WTC11 (cell line): ENCODE results near the gene OSBP2. TPM values are rescaled to one million over a fixed set of nuclear protein-coding genes. Genes with fewer than 3 reads are reported as not detected.

Experiments
- ATAC-seq: fragments of 200-7000 bp; cut with Tn5 transposase; 2 replicates; pipeline ENCODE4 v1.10.0; 2021; ENCODE audit warnings: mild to moderate bottlenecking, moderate library complexity
- CTCF ChIA-PET: fragments of 300-600 bp; sonication (Branson Sonifier 250); formaldehyde crosslinking; loops from one replicate; lab custom pipeline; 2021; ENCODE audit warnings: antibody characterized with exemption; lab: Charles Lee
- POLR2A ChIA-PET: fragments of 350-600 bp; sonication (Branson Sonifier 250); formaldehyde crosslinking; loops from one replicate; lab custom pipeline; 2021; ENCODE audit warnings: antibody characterized with exemption; lab: Charles Lee
- DNase-seq: peaks from one replicate; pipeline ENCODE4 v3.0.0; 2021; ENCODE audit warnings: low spot score
- H3K27ac Mint-ChIP-seq: 2 replicates; pipeline ENCODE4 v1.8.0; 2021; ENCODE audit warnings: mixed read lengths
- H3K27me3 Mint-ChIP-seq: 2 replicates; pipeline ENCODE4 v1.8.0; 2021; ENCODE audit warnings: low read depth, mild to moderate bottlenecking, moderate library complexity, mixed read lengths
- H3K36me3 Mint-ChIP-seq: 2 replicates; pipeline ENCODE4 v1.8.0; 2021; ENCODE audit warnings: mixed read lengths
- H3K4me1 Mint-ChIP-seq: 2 replicates; pipeline ENCODE4 v1.8.0; 2022; ENCODE audit warnings: mixed read lengths
- H3K4me3 Mint-ChIP-seq: 2 replicates; pipeline ENCODE4 v1.8.0; 2021; ENCODE audit warnings: mild to moderate bottlenecking, moderate library complexity, mixed read lengths
- H3K9me3 Mint-ChIP-seq: 2 replicates; pipeline ENCODE4 v1.8.0; 2021; ENCODE audit warnings: mixed read lengths
- CBFB ChIP-seq: sonication (generic); formaldehyde crosslinking; IDR thresholded peaks from 2 replicates; pipeline ENCODE4 v1.8.1; 2022; ENCODE audit warnings: mild to moderate bottlenecking, low read depth, missing genetic modification reagents
- FOXJ3 ChIP-seq: sonication (generic); formaldehyde crosslinking; IDR thresholded peaks from 2 replicates; pipeline ENCODE4 v1.9.0; 2021; ENCODE audit warnings: missing genetic modification reagents, mild to moderate bottlenecking, borderline replicate concordance
- IRF1 ChIP-seq: sonication (generic); formaldehyde crosslinking; IDR thresholded peaks from 2 replicates; pipeline ENCODE4 v1.8.0; 2023; ENCODE audit warnings: missing genetic modification reagents
- IRF2 ChIP-seq: sonication (generic); formaldehyde crosslinking; IDR thresholded peaks from 2 replicates; pipeline ENCODE4 v1.8.0; 2022; ENCODE audit warnings: low read depth, missing genetic modification reagents, borderline replicate concordance
- MYBL2 ChIP-seq: sonication (generic); formaldehyde crosslinking; IDR thresholded peaks from 2 replicates; pipeline ENCODE4 v1.8.1; 2023; ENCODE audit warnings: mild to moderate bottlenecking, moderate library complexity, missing genetic modification reagents
- NR2C2 ChIP-seq: sonication (generic); formaldehyde crosslinking; IDR thresholded peaks from 2 replicates; pipeline ENCODE4 v1.8.0; 2022; ENCODE audit warnings: mild to moderate bottlenecking, missing genetic modification reagents
- OVOL2 ChIP-seq: fragments of 250-450 bp; sonication (Bioruptor Pico); IDR thresholded peaks from 2 replicates; pipeline ENCODE4 v1.9.0; 2021; ENCODE audit warnings: mild to moderate bottlenecking, borderline replicate concordance
- PRRX2 ChIP-seq: fragments of 250-450 bp; sonication (Bioruptor Pico); IDR thresholded peaks from 2 replicates; pipeline ENCODE4 v1.8.0; 2021; ENCODE audit warnings: mild to moderate bottlenecking
- RELA ChIP-seq: sonication (generic); formaldehyde crosslinking; IDR thresholded peaks from 2 replicates; pipeline ENCODE4 v1.8.1; 2022; ENCODE audit warnings: missing genetic modification reagents, mild to moderate bottlenecking, borderline replicate concordance
- ZNF138 ChIP-seq: sonication (generic); formaldehyde crosslinking; conservative IDR thresholded peaks from 2 replicates; pipeline ENCODE4 v1.8.1; 2022; ENCODE audit warnings: mild to moderate bottlenecking, moderate library complexity, missing genetic modification reagents
- ZNF219 ChIP-seq: sonication (generic); formaldehyde crosslinking; IDR thresholded peaks from 2 replicates; pipeline ENCODE4 v1.8.0; 2023; ENCODE audit warnings: missing genetic modification reagents, mild to moderate bottlenecking, borderline replicate concordance
- ZNF512 ChIP-seq: sonication (generic); formaldehyde crosslinking; IDR thresholded peaks from 2 replicates; pipeline ENCODE4 v1.8.1; 2022; ENCODE audit warnings: missing genetic modification reagents, borderline replicate concordance
- ZNF532 ChIP-seq: fragments of 250-450 bp; sonication (Bioruptor Pico); IDR thresholded peaks from 2 replicates; pipeline ENCODE4 v1.9.0; 2021; ENCODE audit warnings: mild to moderate bottlenecking, borderline replicate concordance
- ZNF671 ChIP-seq: fragments of 250-450 bp; sonication (Bioruptor Pico); IDR thresholded peaks from 2 replicates; pipeline ENCODE4 v1.8.0; 2021; ENCODE audit warnings: mild to moderate bottlenecking
- total RNA-seq: library from RNA; stranded (reverse); gene quantifications from 3 replicates; pipeline ENCODE4 v1.2.3, GENCODE V29; 2021
- TF ChIP-seq, protein P1 (sequence below): sonication (generic); formaldehyde crosslinking; IDR thresholded peaks from 2 replicates; pipeline ENCODE4 v1.8.1; 2023; ENCODE audit warnings: mild to moderate bottlenecking, missing genetic modification reagents, borderline replicate concordance
- TF ChIP-seq, protein P2 (sequence below): sonication (generic); formaldehyde crosslinking; IDR thresholded peaks from 2 replicates; pipeline ENCODE4 v1.8.0; 2022; ENCODE audit warnings: mild to moderate bottlenecking, missing genetic modification reagents
- TF ChIP-seq, protein P3 (sequence below): fragments of 250-450 bp; sonication (Bioruptor Pico); IDR thresholded peaks from 2 replicates; pipeline ENCODE4 v1.8.0; 2021; ENCODE audit warnings: mild to moderate bottlenecking
- TF ChIP-seq, protein P4 (sequence below): sonication (generic); formaldehyde crosslinking; IDR thresholded peaks from 2 replicates; pipeline ENCODE4 v1.8.1; 2022; ENCODE audit warnings: low read depth, missing genetic modification reagents, borderline replicate concordance

OSBP2 gene
- total RNA-seq, 1 experiment from 2014 or later: 4.1 TPM

DNA sequence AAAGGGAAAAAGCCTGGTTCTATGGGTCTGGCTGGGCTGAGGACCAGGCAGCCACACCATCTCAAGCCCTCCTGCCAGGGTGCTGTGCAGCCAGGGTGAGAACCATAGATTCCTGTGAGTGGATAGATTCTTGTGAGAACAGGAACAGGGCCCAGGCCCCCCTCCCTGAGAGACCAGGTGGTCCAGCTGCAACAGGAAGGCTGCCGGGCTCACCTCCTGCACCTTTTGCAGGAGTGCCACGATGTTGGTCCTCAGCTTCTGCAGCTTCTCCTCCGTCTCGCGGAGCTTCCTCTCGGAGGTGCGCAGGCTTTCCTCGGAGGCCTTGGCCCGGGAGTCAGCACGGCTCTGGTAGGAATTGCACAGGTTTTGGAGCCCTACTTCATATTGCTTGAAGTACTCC is 233.1 kb downstream of the OSBP2 start:
- H3K27me3 Mint-ChIP-seq: no peaks in the 10 kb centered on the region
- H3K36me3 Mint-ChIP-seq: peaks cover 72% of the 10 kb centered on the region
- POLR2A ChIA-PET: no interaction called here
- no peak overlapping the region for H3K27ac Mint-ChIP-seq
- TF ChIP-seq IRF2 (CRISPR knock-in tag): no peak
- no peak for TF ChIP-seq OVOL2 (CRISPR knock-in tag)
- no peak for TF ChIP-seq PRRX2 (CRISPR knock-in tag)
- no peak for TF ChIP-seq FOXJ3 (CRISPR knock-in tag)
- TF ChIP-seq ZNF138 (CRISPR knock-in tag): no peak
- no peak for TF ChIP-seq IRF1 (CRISPR knock-in tag)
- TF ChIP-seq, protein P1, sequence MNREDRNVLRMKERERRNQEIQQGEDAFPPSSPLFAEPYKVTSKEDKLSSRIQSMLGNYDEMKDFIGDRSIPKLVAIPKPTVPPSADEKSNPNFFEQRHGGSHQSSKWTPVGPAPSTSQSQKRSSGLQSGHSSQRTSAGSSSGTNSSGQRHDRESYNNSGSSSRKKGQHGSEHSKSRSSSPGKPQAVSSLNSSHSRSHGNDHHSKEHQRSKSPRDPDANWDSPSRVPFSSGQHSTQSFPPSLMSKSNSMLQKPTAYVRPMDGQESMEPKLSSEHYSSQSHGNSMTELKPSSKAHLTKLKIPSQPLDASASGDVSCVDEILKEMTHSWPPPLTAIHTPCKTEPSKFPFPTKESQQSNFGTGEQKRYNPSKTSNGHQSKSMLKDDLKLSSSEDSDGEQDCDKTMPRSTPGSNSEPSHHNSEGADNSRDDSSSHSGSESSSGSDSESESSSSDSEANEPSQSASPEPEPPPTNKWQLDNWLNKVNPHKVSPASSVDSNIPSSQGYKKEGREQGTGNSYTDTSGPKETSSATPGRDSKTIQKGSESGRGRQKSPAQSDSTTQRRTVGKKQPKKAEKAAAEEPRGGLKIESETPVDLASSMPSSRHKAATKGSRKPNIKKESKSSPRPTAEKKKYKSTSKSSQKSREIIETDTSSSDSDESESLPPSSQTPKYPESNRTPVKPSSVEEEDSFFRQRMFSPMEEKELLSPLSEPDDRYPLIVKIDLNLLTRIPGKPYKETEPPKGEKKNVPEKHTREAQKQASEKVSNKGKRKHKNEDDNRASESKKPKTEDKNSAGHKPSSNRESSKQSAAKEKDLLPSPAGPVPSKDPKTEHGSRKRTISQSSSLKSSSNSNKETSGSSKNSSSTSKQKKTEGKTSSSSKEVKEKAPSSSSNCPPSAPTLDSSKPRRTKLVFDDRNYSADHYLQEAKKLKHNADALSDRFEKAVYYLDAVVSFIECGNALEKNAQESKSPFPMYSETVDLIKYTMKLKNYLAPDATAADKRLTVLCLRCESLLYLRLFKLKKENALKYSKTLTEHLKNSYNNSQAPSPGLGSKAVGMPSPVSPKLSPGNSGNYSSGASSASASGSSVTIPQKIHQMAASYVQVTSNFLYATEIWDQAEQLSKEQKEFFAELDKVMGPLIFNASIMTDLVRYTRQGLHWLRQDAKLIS (CRISPR knock-in tag): no peak
- TF ChIP-seq NR2C2 (CRISPR knock-in tag): no peak
- no peak for TF ChIP-seq ZNF219
- TF ChIP-seq, protein P2, sequence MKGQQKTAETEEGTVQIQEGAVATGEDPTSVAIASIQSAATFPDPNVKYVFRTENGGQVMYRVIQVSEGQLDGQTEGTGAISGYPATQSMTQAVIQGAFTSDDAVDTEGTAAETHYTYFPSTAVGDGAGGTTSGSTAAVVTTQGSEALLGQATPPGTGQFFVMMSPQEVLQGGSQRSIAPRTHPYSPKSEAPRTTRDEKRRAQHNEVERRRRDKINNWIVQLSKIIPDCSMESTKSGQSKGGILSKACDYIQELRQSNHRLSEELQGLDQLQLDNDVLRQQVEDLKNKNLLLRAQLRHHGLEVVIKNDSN (CRISPR knock-in tag): no peak
- no peak for TF ChIP-seq ZNF512
- no peak for TF ChIP-seq ZNF532 (CRISPR knock-in tag)
- TF ChIP-seq, protein P3, sequence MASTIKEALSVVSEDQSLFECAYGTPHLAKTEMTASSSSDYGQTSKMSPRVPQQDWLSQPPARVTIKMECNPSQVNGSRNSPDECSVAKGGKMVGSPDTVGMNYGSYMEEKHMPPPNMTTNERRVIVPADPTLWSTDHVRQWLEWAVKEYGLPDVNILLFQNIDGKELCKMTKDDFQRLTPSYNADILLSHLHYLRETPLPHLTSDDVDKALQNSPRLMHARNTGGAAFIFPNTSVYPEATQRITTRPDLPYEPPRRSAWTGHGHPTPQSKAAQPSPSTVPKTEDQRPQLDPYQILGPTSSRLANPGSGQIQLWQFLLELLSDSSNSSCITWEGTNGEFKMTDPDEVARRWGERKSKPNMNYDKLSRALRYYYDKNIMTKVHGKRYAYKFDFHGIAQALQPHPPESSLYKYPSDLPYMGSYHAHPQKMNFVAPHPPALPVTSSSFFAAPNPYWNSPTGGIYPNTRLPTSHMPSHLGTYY (CRISPR knock-in tag): no peak
- TF ChIP-seq, protein P4, sequence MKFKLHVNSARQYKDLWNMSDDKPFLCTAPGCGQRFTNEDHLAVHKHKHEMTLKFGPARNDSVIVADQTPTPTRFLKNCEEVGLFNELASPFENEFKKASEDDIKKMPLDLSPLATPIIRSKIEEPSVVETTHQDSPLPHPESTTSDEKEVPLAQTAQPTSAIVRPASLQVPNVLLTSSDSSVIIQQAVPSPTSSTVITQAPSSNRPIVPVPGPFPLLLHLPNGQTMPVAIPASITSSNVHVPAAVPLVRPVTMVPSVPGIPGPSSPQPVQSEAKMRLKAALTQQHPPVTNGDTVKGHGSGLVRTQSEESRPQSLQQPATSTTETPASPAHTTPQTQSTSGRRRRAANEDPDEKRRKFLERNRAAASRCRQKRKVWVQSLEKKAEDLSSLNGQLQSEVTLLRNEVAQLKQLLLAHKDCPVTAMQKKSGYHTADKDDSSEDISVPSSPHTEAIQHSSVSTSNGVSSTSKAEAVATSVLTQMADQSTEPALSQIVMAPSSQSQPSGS (CRISPR knock-in tag): no peak
- no peak for TF ChIP-seq ZNF671 (CRISPR knock-in tag)
- TF ChIP-seq MYBL2 (CRISPR knock-in tag): no peak
- no peak for TF ChIP-seq RELA
- TF ChIP-seq CBFB (CRISPR knock-in tag): no peak
- TF ChIP-seq, all 79 proteins: peak for 0
- ATAC-seq: no peak
- DNase-seq: no peak
- Mint-ChIP-seq H3K4me3 (no peak overlapping the region), H3K9me3 (no peaks in the 10 kb centered on the region), H3K4me1 (no peaks in the 10 kb centered on the region)
- CTCF ChIA-PET: no interaction called here
